GM23338 (cell line): ENCODE measurements around the gene STARD13. TPM values are rescaled to one million over a fixed set of nuclear protein-coding genes. Genes with fewer than 3 reads are reported as not detected.
A peak's percentile ranks its signal among the peaks of the same experiment; 100 is the strongest.

Experiments used
- ATAC-seq: fragments of 200-7000 bp; cut with Tn5 transposase; 3 replicates; pipeline ENCODE4 v1.9.1; 2020
- DNase-seq: peaks from one replicate; pipeline ENCODE4 v3.0.0-alpha.2; 2015; ENCODE audit warnings: low spot score
- H2AFZ ChIP-seq: fragments of 200-600 bp; sonication (generic); 2 replicates; pipeline ENCODE4 v1.8.0; 2016; ENCODE audit warnings: antibody characterized with exemption, mild to moderate bottlenecking, moderate library complexity
- H3F3A ChIP-seq: fragments of 200-600 bp; sonication (generic); replicated peaks from 2 replicates; pipeline ENCODE4 v1.8.0; 2017; ENCODE audit warnings: antibody characterized with exemption, mixed run types, low read depth
- H3K27ac ChIP-seq: fragments of 200-600 bp; sonication (generic); 2 replicates; pipeline ENCODE4 v1.6.1; 2016; ENCODE audit warnings: low read depth
- H3K27me3 ChIP-seq: fragments of 200-600 bp; sonication (generic); 2 replicates; pipeline ENCODE4 v1.8.0; 2016; ENCODE audit warnings: mild to moderate bottlenecking, mixed run types, moderate library complexity; ENCODE audit not compliant: insufficient read depth
- H3K36me3 ChIP-seq: fragments of 200-600 bp; sonication (generic); 2 replicates; pipeline ENCODE4 v1.8.0; 2016; ENCODE audit warnings: mild to moderate bottlenecking; ENCODE audit not compliant: insufficient read depth
- H3K4me1 ChIP-seq: fragments of 200-600 bp; sonication (generic); 2 replicates; pipeline ENCODE4 v1.8.0; 2016; ENCODE audit warnings: mild to moderate bottlenecking, moderate library complexity; ENCODE audit not compliant: insufficient read depth
- H3K4me2 ChIP-seq: fragments of 200-600 bp; sonication (generic); 2 replicates; pipeline ENCODE4 v1.7.1; 2017; ENCODE audit warnings: mixed run types
- H3K4me3 ChIP-seq: fragments of 200-600 bp; sonication (generic); 2 replicates; pipeline ENCODE4 v1.6.1; 2016; ENCODE audit warnings: mixed run types
- H3K79me2 ChIP-seq: fragments of 200-600 bp; sonication (generic); replicated peaks from 2 replicates; pipeline ENCODE4 v1.8.0; 2017; ENCODE audit warnings: mild to moderate bottlenecking; ENCODE audit not compliant: insufficient read depth
- H3K9me2 ChIP-seq: fragments of 200-600 bp; sonication (generic); 2 replicates; pipeline ENCODE4 v1.8.0; 2017; ENCODE audit not compliant: insufficient read depth
- H4K20me1 ChIP-seq: fragments of 200-600 bp; sonication (generic); replicated peaks from 2 replicates; pipeline ENCODE4 v1.8.0; 2017; ENCODE audit warnings: mild to moderate bottlenecking; ENCODE audit not compliant: insufficient read depth
- H3K27ac Mint-ChIP-seq: 2 replicates; pipeline ENCODE4 v1.8.0; 2020; ENCODE audit warnings: inconsistent platforms, mild to moderate bottlenecking, moderate library complexity, mixed read lengths
- H3K27me3 Mint-ChIP-seq: 3 replicates; pipeline ENCODE4 v1.8.0; 2022; ENCODE audit warnings: low read depth, mild to moderate bottlenecking, moderate library complexity, mixed read lengths, inconsistent platforms; ENCODE audit not compliant: insufficient read depth, poor library complexity
- H3K36me3 Mint-ChIP-seq: 3 replicates; pipeline ENCODE4 v1.8.0; 2021; ENCODE audit warnings: low read depth, mild to moderate bottlenecking, inconsistent platforms, moderate library complexity, mixed read lengths
- H3K4me1 Mint-ChIP-seq: 3 replicates; pipeline ENCODE4 v1.8.0; 2020; ENCODE audit warnings: mild to moderate bottlenecking, inconsistent platforms, mixed read lengths
- H3K4me3 Mint-ChIP-seq: 3 replicates; pipeline ENCODE4 v1.8.0; 2021; ENCODE audit warnings: moderate library complexity, mild to moderate bottlenecking, inconsistent platforms, mixed read lengths
- H3K9me3 Mint-ChIP-seq: 3 replicates; pipeline ENCODE4 v1.8.0; 2020; ENCODE audit warnings: moderate library complexity, mild to moderate bottlenecking, inconsistent platforms, mixed read lengths
- NANOG ChIP-seq: IDR thresholded peaks from 2 replicates; pipeline ENCODE4 v1.6.1; 2016; ENCODE audit warnings: antibody characterized with exemption, borderline replicate concordance
- ZNF462 ChIP-seq: fragments of 250-450 bp; sonication (Bioruptor Pico); IDR thresholded peaks from 2 replicates; pipeline ENCODE4 v1.5.0; 2020; ENCODE audit warnings: mild to moderate bottlenecking, moderate library complexity
- polyA plus RNA-seq: library from polyadenylated mRNA; unstranded; fragments of >200 nt; fragmentation: Nextera tagmentation; extraction: Ambion mirVana; gene quantifications from 2 replicates; pipeline ENCODE4 v1.2.1, GENCODE V29; 2016
- total RNA-seq: library from RNA; depleted of rRNA; stranded (reverse); fragments of >200 nt; shearing (Covaris generic); gene quantifications from 2 replicates; pipeline ENCODE4 v1.2.3, GENCODE V29; 2014

Gene STARD13
- total and polyA plus RNA-seq, 2 experiments from 2014 or later: 3.2 to 5.2 TPM

GRCh38 chr13:33213024-33213768 is 72.4 kb downstream of the STARD13 start:
- H3K4me3 Mint-ChIP-seq: no peak overlapping the region
- peak; percentile 72 for ATAC-seq
- H3K4me1 Mint-ChIP-seq: peaks cover 26% of the 10 kb centered on the region

More at GRCh38 chr13:33213024-33213768, 72.4 kb downstream of the STARD13 start:
- Histone ChIP-seq H3K4me3 (no peak overlapping the region), H2AFZ (no peak overlapping the region), H3K9me2 (no peaks in the 10 kb centered on the region), H3F3A (no peaks in the 10 kb centered on the region), H3K79me2 (no peaks in the 10 kb centered on the region), H3K27me3 (no peaks in the 10 kb centered on the region), H3K4me2 (no peak overlapping the region), H3K27ac (peak overlapping the region; percentile 26; the same call in 1 of the 2 replicates), H3K4me1 (peaks cover 25% of the 10 kb centered on the region), H3K36me3 (no peaks in the 10 kb centered on the region), H4K20me1 (no peaks in the 10 kb centered on the region)
- no peaks in the 10 kb centered on the region for H3K9me3 Mint-ChIP-seq
- TF ChIP-seq ZNF462 (CRISPR knock-in tag) (0 out of 2 replicates have a peak, but pooled peaks have one; percentile 5), NANOG (no peak)
- peak overlapping the region; percentile 33; the same call in 1 of the 2 replicates for H3K27ac Mint-ChIP-seq
- no peaks in the 10 kb centered on the region for H3K36me3 Mint-ChIP-seq
- peak; percentile 30 for DNase-seq
- no peaks in the 10 kb centered on the region for H3K27me3 Mint-ChIP-seq
